ENCODE data around the gene CBL. TPM values are rescaled to one million over a fixed set of nuclear protein-coding genes. Genes with fewer than 3 reads are reported as not detected.
A peak's percentile ranks its signal among the peaks of the same experiment; 100 is the strongest.
"Not testable (repeated sequence)": the region's sequence is repeated elsewhere in the genome, so short reads cannot be mapped to it uniquely, and the experiment has no call there.

The CBL gene
- total RNA-seq, 3 donors from 2014 or later: 18.7 to 19.6 (median 19.5) TPM

- no peaks in the 10 kb centered on the region for H3K27me3 Mint-ChIP-seq (ENCODE audit: low read depth)
- H3K9me3 Mint-ChIP-seq: no peaks in the 10 kb centered on the region
- H3K4me3 Mint-ChIP-seq: no peak overlapping the region
- ATAC-seq: no peak
- no peak for DNase-seq
- peaks cover 3% of the 10 kb centered on the region for H3K4me1 Mint-ChIP-seq (ENCODE audit: low read depth)
- H3K36me3 Mint-ChIP-seq (ENCODE audit: insufficient read depth): no peaks in the 10 kb centered on the region
These were observed 13.1 kb upstream of the CBL start for GRCh38 chr11:119193001-119193400.

DNA sequence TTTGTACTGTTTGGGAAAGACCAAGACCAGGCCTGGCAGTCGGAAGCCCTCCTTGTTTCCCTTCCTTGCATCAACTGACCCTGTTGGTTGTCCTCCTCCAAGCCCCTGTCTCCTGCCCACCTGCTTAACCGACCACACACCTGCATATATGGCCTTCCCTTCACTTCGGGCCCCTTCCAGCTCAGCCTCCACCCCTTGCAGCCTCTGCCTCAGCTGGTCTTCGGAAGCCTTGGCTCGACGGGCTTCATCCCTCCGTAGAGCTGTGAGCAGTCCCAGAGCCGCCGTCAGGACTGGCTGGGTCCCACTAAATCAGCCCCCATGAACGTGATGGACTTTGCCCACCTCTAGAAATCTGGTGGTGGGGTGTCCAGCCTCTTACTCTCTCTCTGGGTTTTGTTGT, 12.5 kb upstream of the CBL start:
- Mint-ChIP-seq H3K36me3 (ENCODE audit: insufficient read depth) (no peaks in the 10 kb centered on the region), H3K9me3 (no peaks in the 10 kb centered on the region), H3K4me1 (ENCODE audit: low read depth) (peaks cover 3% of the 10 kb centered on the region), H3K4me3 (no peak overlapping the region), H3K27me3 (ENCODE audit: low read depth) (no peaks in the 10 kb centered on the region)
- DNase-seq (no peak), ATAC-seq (no peak)

- ATAC-seq (no peak), DNase-seq (no peak)
- Mint-ChIP-seq H3K4me1 (ENCODE audit: low read depth) (peaks cover 3% of the 10 kb centered on the region), H3K36me3 (ENCODE audit: insufficient read depth) (no peaks in the 10 kb centered on the region), H3K27me3 (ENCODE audit: low read depth) (no peaks in the 10 kb centered on the region), H3K4me3 (no peak overlapping the region), H3K9me3 (no peaks in the 10 kb centered on the region)
These were observed 11.2 kb upstream of the CBL start for GRCh38 chr11:119194811-119195440.

GRCh38 chr11:119195680-119196079, 10.5 kb upstream of the CBL start:
- DNase-seq (no peak), ATAC-seq (no peak)
- Mint-ChIP-seq H3K4me3 (no peak overlapping the region), H3K9me3 (no peaks in the 10 kb centered on the region), H3K36me3 (ENCODE audit: insufficient read depth) (no peaks in the 10 kb centered on the region), H3K27me3 (ENCODE audit: low read depth) (no peaks in the 10 kb centered on the region), H3K4me1 (ENCODE audit: low read depth) (peaks cover 3% of the 10 kb centered on the region)

- Mint-ChIP-seq H3K4me1 (ENCODE audit: low read depth) (peaks cover 3% of the 10 kb centered on the region), H3K27me3 (ENCODE audit: low read depth) (no peaks in the 10 kb centered on the region), H3K9me3 (no peaks in the 10 kb centered on the region), H3K4me3 (no peak overlapping the region), H3K36me3 (ENCODE audit: insufficient read depth) (no peaks in the 10 kb centered on the region)
- DNase-seq (peak; percentile 61), ATAC-seq (peak; percentile 91 to 95)
These were observed 9.2 kb upstream of the CBL start for GRCh38 chr11:119196833-119197483.

GRCh38 chr11:119198925-119199324, 7.2 kb upstream of the CBL start:
- no peak for ATAC-seq
- Mint-ChIP-seq H3K27me3 (ENCODE audit: low read depth) (no peaks in the 10 kb centered on the region), H3K4me3 (no peak overlapping the region), H3K36me3 (ENCODE audit: insufficient read depth) (no peaks in the 10 kb centered on the region), H3K4me1 (ENCODE audit: low read depth) (peaks cover 3% of the 10 kb centered on the region), H3K9me3 (no peaks in the 10 kb centered on the region)
- DNase-seq: no peak

DNA sequence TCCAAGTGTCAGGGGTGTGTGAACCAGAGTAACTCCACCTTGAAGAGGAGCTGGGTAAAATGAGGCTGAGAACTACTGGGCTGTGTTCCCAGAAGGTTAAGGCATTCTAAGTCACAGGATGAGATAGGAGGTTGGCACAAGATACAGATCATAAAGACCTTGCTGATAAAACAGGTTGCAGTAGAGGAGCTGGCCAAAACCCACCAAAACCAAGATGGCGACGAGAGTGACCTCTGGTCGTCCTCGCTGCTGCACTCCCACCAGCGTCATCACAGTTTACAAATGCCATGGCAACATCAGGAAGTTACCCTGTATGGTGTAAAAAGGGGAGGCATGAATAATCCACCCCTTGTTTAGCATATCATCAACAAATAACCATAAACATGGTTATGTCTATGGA, 4.9 kb upstream of the CBL start:
- ATAC-seq; DNase-seq; H3K4me3 Mint-ChIP-seq; H3K27me3 Mint-ChIP-seq (ENCODE audit: low read depth); H3K9me3 Mint-ChIP-seq; H3K36me3 Mint-ChIP-seq (ENCODE audit: insufficient read depth): not testable (repeated sequence)
- H3K4me1 Mint-ChIP-seq (ENCODE audit: low read depth): peaks cover 11% of the 10 kb centered on the region

DNA sequence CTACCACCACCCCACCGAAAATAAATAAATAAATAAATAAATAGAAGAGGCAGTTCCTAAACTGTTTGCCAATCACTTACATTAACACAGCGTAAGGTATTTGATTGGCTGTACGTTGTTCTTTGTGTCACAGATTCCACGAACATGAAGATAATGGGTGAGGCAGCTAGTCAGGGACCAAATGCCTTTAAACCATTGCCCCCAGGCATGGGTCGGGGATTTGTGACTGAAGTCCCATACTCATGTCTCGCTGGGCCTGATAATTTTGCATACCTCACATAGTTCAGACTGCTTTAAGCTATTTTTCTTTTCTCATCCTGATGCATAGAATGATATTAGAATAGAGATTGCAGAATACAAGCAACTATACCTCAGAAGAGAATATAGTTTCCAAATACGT, 3.6 kb upstream of the CBL start:
- Mint-ChIP-seq H3K36me3 (ENCODE audit: insufficient read depth) (no peaks in the 10 kb centered on the region), H3K4me1 (ENCODE audit: low read depth) (peaks cover 8% of the 10 kb centered on the region), H3K27me3 (ENCODE audit: low read depth) (no peaks in the 10 kb centered on the region), H3K9me3 (no peaks in the 10 kb centered on the region), H3K4me3 (no peak overlapping the region)
- DNase-seq (no peak), ATAC-seq (no peak)

GRCh38 chr11:119204066-119204465, 2.1 kb upstream of the CBL start:
- Mint-ChIP-seq H3K36me3 (ENCODE audit: insufficient read depth) (no peaks in the 10 kb centered on the region), H3K4me3 (no peak overlapping the region), H3K4me1 (ENCODE audit: low read depth) (peaks cover 18% of the 10 kb centered on the region), H3K27me3 (ENCODE audit: low read depth) (no peaks in the 10 kb centered on the region), H3K9me3 (no peaks in the 10 kb centered on the region)
- no peak for ATAC-seq
- DNase-seq: no peak

DNA sequence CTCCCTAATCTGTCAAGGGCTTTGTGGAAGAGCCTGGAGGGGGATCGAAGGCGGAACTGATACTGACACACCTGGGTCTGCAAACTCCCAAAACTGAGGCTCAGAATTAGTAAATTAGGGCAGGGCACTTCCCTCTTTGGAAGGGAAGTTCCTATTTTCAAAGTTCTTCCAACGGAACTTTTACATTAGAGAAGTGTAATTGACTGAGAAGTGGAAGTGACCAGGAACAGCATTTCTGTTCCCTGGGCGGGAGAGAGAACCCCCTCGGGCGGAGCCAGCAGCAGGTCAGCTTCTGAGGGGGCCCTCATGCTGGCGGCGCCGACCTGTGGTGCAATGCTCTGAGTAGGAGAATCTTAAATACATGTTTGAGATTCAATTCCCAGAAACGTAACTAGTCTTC, 1.1 kb upstream of the CBL start:
- no peak for DNase-seq
- no peaks in the 10 kb centered on the region for H3K36me3 Mint-ChIP-seq (ENCODE audit: insufficient read depth)
- no peak for ATAC-seq
- peaks cover 26% of the 10 kb centered on the region for H3K4me1 Mint-ChIP-seq (ENCODE audit: low read depth)
- H3K9me3 Mint-ChIP-seq: no peaks in the 10 kb centered on the region
- H3K27me3 Mint-ChIP-seq (ENCODE audit: low read depth): no peaks in the 10 kb centered on the region
- peak overlapping the region; percentile 48 for H3K4me3 Mint-ChIP-seq

DNA sequence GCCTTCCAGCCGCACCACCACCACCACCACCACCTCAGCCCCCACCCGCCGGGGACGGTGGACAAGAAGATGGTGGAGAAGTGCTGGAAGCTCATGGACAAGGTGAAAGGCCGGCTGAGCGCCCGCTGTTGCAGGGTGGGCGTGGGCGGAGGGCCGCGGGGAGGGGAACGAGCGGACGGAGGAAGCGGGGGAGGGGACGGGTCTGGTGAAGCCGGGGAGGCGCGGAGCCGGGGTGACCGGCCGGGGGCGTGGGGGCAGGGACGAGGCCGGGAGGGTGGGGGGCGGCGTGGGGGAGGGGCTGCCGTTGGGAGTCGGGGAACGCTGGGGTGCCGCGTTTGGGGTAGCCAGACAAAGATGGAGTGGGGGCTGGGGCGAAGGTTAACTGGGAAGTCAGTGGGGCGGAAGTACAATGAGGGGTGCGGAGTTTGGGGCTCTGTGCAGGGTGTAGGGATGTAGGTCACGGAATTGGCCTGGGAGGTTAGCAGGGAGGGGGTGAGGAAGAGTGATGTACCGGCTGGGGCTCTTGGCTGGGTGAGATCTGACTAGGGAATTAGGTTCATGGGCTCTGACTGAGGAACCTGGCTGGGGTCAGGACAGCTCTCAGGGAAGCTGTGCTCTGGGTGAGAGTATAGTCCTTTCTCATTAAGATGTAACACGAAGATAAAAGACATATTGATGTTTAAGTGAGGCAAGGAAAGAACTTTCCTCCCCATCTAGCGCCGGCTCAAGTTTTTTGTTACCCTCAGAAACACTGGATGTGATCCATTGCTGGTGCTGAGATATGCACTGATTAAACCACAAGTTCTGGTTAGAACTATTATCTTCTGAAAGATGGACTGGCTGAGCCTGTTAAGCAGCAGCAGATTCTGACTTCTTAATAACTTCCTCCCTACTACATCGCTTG, 624 bp downstream of the CBL start:
- H3K4me3 Mint-ChIP-seq: peak overlapping the region; percentile 95
- no peaks in the 10 kb centered on the region for H3K36me3 Mint-ChIP-seq (ENCODE audit: insufficient read depth)
- H3K27me3 Mint-ChIP-seq (ENCODE audit: low read depth): no peaks in the 10 kb centered on the region
- no peaks in the 10 kb centered on the region for H3K9me3 Mint-ChIP-seq
- peak; percentile 38 to 41 for ATAC-seq
- H3K4me1 Mint-ChIP-seq (ENCODE audit: low read depth): peaks cover 30% of the 10 kb centered on the region
- peak; percentile 32 for DNase-seq

DNA sequence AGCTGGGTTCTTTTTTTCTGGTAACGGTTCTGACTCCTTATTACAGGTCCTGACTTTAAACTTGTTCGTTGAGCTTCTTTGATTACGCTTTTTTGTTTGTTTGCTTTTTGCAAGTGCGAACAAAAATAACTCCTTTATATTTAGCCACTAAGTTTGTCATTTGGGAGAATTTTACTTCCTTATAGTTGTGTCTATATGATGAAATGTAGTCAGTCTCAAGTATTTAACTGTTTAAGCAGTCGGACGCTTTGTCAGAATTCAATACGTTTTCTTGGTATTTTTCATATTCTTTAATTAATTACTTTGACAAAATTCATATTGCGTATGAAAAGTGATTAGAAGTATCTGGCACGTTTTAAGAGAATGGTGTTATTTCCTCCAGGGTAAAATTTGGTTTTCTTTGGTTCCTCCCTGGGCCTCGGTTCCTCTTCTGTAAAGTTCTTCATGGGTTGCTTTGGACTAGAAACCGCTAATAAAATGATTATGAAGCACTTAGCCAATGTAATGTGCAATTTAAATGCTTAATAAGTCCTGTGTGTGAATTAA, 1.3 kb downstream of the CBL start:
- H3K4me3 Mint-ChIP-seq: peak overlapping the region; percentile 95

GRCh38 chr11:119209186-119209585, 3.0 kb downstream of the CBL start:
- no peak for ATAC-seq
- H3K36me3 Mint-ChIP-seq (ENCODE audit: insufficient read depth): no peaks in the 10 kb centered on the region
- H3K4me3 Mint-ChIP-seq: no peak overlapping the region
- peaks cover 36% of the 10 kb centered on the region for H3K4me1 Mint-ChIP-seq (ENCODE audit: low read depth)
- no peak for DNase-seq
- H3K9me3 Mint-ChIP-seq: no peaks in the 10 kb centered on the region
- H3K27me3 Mint-ChIP-seq (ENCODE audit: low read depth): no peaks in the 10 kb centered on the region

More for the DNA sequence above, 1.3 kb downstream of the CBL start:
- Mint-ChIP-seq H3K9me3 (no peaks in the 10 kb centered on the region), H3K27me3 (ENCODE audit: low read depth) (no peaks in the 10 kb centered on the region), H3K36me3 (ENCODE audit: insufficient read depth) (no peaks in the 10 kb centered on the region), H3K4me1 (ENCODE audit: low read depth) (peaks cover 30% of the 10 kb centered on the region)
- ATAC-seq (no peak), DNase-seq (no peak)

- Mint-ChIP-seq H3K4me1 (ENCODE audit: low read depth) (peaks cover 40% of the 10 kb centered on the region), H3K9me3 (no peaks in the 10 kb centered on the region), H3K4me3 (no peak overlapping the region), H3K36me3 (ENCODE audit: insufficient read depth) (no peaks in the 10 kb centered on the region), H3K27me3 (ENCODE audit: low read depth) (no peaks in the 10 kb centered on the region)
- ATAC-seq (no peak), DNase-seq (no peak)
These were observed 3.9 kb downstream of the CBL start for GRCh38 chr11:119210050-119210449.
